ENCODE measurements around the gene EGFR.

The EGFR gene

GRCh38 chr7:55240418-55241142 is 221.8 kb downstream of the EGFR start:
- H2AFZ ChIP-seq (ENCODE audit: low read length) = no peak overlapping the region

DNA sequence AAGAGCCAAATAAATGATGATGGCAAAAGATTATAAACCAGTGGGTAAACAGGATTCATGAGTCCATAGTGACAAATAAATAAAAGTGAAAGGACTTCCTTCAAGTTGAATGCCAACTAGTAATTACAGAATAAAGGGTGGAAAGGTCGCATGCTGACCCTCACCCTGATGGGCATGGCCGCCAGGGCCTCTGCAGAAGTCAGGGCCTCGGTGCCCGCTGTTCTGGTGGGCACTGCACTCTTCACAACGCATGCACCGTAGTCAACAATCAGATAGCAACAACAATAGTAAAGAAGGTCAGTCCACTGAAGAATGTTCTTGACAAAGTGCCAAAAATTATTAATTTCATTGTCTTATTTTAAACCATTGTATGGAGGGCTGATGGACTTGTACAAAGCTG is 223.1 kb downstream of the EGFR start:
- H3K79me2 ChIP-seq (ENCODE audit: insufficient read depth, low read length) = no peaks in the 10 kb centered on the region
- no peak overlapping the region for H3K4me2 ChIP-seq (ENCODE audit: low read depth, low read length, poor library complexity, severe bottlenecking)
- H3K27me3 ChIP-seq (ENCODE audit: insufficient read depth, low read length, poor library complexity, severe bottlenecking) = no peaks in the 10 kb centered on the region
- peaks cover 3% of the 10 kb centered on the region; the same call in 1 of the 2 replicates for H3K9me3 ChIP-seq (ENCODE audit: insufficient read depth, low read depth, low read length)
- H3F3A ChIP-seq (ENCODE audit: low read depth) = no peaks in the 10 kb centered on the region
- no peaks in the 10 kb centered on the region for H3K36me3 ChIP-seq (ENCODE audit: insufficient read depth, low read length)
- no peak overlapping the region for H2AFZ ChIP-seq (ENCODE audit: low read length)
- no peak overlapping the region for H3K4me3 ChIP-seq (ENCODE audit: low read length, poor library complexity, severe bottlenecking)
- no peaks in the 10 kb centered on the region for H4K20me1 ChIP-seq (ENCODE audit: insufficient read depth, low read length, poor library complexity, severe bottlenecking)
- H3K9ac ChIP-seq (ENCODE audit: low read depth, low read length, poor library complexity, severe bottlenecking) = no peak overlapping the region
- TF ChIP-seq CTCF (conservative IDR thresholded peaks at IDR 0.05; ENCODE audit: low read length) (no peak), EZH2phosphoT487 (IDR thresholded peaks at IDR 0.05; ENCODE audit: borderline replicate concordance) (no peak)
- H3K9me2 ChIP-seq (replicated peaks; ENCODE audit: low read depth, low read length) = no peaks in the 10 kb centered on the region
- H3K4me1 ChIP-seq (ENCODE audit: insufficient read depth, low read length, poor library complexity, severe bottlenecking) = no peaks in the 10 kb centered on the region

More at GRCh38 chr7:55240418-55241142, 221.8 kb downstream of the EGFR start:
- Histone ChIP-seq H3K9ac (ENCODE audit: low read depth, low read length, poor library complexity, severe bottlenecking) (no peak overlapping the region), H3K9me2 (replicated peaks; ENCODE audit: low read depth, low read length) (no peaks in the 10 kb centered on the region), H3K27me3 (ENCODE audit: insufficient read depth, low read length, poor library complexity, severe bottlenecking) (no peaks in the 10 kb centered on the region), H3K9me3 (ENCODE audit: insufficient read depth, low read depth, low read length) (peaks cover 10% of the 10 kb centered on the region; the same call in 1 of the 2 replicates), H3K4me2 (ENCODE audit: low read depth, low read length, poor library complexity, severe bottlenecking) (no peak overlapping the region), H3K79me2 (ENCODE audit: insufficient read depth, low read length) (no peaks in the 10 kb centered on the region), H3K4me1 (ENCODE audit: insufficient read depth, low read length, poor library complexity, severe bottlenecking) (no peaks in the 10 kb centered on the region), H3K36me3 (ENCODE audit: insufficient read depth, low read length) (no peaks in the 10 kb centered on the region), H4K20me1 (ENCODE audit: insufficient read depth, low read length, poor library complexity, severe bottlenecking) (no peaks in the 10 kb centered on the region), H3F3A (ENCODE audit: low read depth) (no peaks in the 10 kb centered on the region), H3K4me3 (ENCODE audit: low read length, poor library complexity, severe bottlenecking) (no peak overlapping the region)
- TF ChIP-seq EZH2phosphoT487 (IDR thresholded peaks at IDR 0.05; ENCODE audit: borderline replicate concordance) (no peak), CTCF (conservative IDR thresholded peaks at IDR 0.05; ENCODE audit: low read length) (no peak)

DNA sequence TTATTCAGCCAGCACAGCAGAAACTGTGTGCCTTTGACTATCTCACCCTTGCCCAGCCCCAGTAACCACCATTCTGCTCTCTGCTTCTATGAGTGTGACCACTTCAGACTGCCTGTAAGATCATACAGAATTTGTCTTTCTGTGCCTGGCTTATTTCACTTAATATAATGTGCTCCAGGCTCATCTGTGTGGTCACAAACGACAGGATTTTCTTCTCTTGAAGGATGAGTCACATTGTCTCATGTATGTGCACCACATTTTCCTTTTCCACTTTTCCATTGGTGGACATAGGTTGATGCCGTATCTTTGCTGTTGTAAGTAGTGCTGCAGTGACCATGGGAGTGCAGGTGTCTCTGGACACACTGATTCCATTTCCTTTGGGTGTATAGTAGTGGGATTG is 223.8 kb downstream of the EGFR start:
- Histone ChIP-seq H3K9me3 (ENCODE audit: insufficient read depth, low read depth, low read length) (peaks cover 3% of the 10 kb centered on the region; the same call in 1 of the 2 replicates), H3K9me2 (replicated peaks; ENCODE audit: low read depth, low read length) (no peaks in the 10 kb centered on the region), H3K4me1 (ENCODE audit: insufficient read depth, low read length, poor library complexity, severe bottlenecking) (no peaks in the 10 kb centered on the region), H3K4me3 (ENCODE audit: low read length, poor library complexity, severe bottlenecking) (no peak overlapping the region), H3K79me2 (ENCODE audit: insufficient read depth, low read length) (no peaks in the 10 kb centered on the region), H2AFZ (ENCODE audit: low read length) (no peak overlapping the region), H3K4me2 (ENCODE audit: low read depth, low read length, poor library complexity, severe bottlenecking) (no peak overlapping the region), H4K20me1 (ENCODE audit: insufficient read depth, low read length, poor library complexity, severe bottlenecking) (no peaks in the 10 kb centered on the region), H3K36me3 (ENCODE audit: insufficient read depth, low read length) (no peaks in the 10 kb centered on the region), H3K27me3 (ENCODE audit: insufficient read depth, low read length, poor library complexity, severe bottlenecking) (no peaks in the 10 kb centered on the region), H3F3A (ENCODE audit: low read depth) (no peaks in the 10 kb centered on the region), H3K9ac (ENCODE audit: low read depth, low read length, poor library complexity, severe bottlenecking) (no peak overlapping the region)
- no peak for TF ChIP-seq CTCF (conservative IDR thresholded peaks at IDR 0.05; ENCODE audit: low read length)
- TF ChIP-seq EZH2phosphoT487 (IDR thresholded peaks at IDR 0.05; ENCODE audit: borderline replicate concordance) = no peak

Data from Loucy (cell line).